CD4-positive, alpha-beta T cell treated with Interleukin-2 at 100 ng/mL for 4 hours (primary cell): ENCODE measurements around the gene LRRC51.
A peak's percentile ranks its signal among the peaks of the same experiment; 100 is the strongest.

Source experiments
- DNase-seq: peaks from one replicate; pipeline ENCODE4 v3.0.0-alpha.2; 2020; ENCODE audit warnings: low spot score

Gene LRRC51

GRCh38 chr11:72070491-72070890 is 10.2 kb upstream of the LRRC51 start:
- no peak for DNase-seq

GRCh38 chr11:72072348-72072747 is 8.3 kb upstream of the LRRC51 start:
- DNase-seq, result no peak

GRCh38 chr11:72075109-72075508 is 5.5 kb upstream of the LRRC51 start:
- no peak for DNase-seq

GRCh38 chr11:72075756-72076155 is 4.9 kb upstream of the LRRC51 start:
- no peak for DNase-seq

- no peak for DNase-seq
Measured at GRCh38 chr11:72078477-72078876, 2.2 kb upstream of the LRRC51 start.

- no peak for DNase-seq
Measured at GRCh38 chr11:72079819-72080325, 778 bp upstream of the LRRC51 start.

- DNase-seq, result no peak
Measured at GRCh38 chr11:72081184-72081644, 564 bp downstream of the LRRC51 start.

GRCh38 chr11:72081821-72082453 is 1.3 kb downstream of the LRRC51 start:
- no peak for DNase-seq

GRCh38 chr11:72083414-72083813 is 2.8 kb downstream of the LRRC51 start:
- no peak for DNase-seq

- no peak for DNase-seq
Measured at GRCh38 chr11:72084076-72084475, 3.4 kb downstream of the LRRC51 start.

GRCh38 chr11:72084965-72085364 is 4.3 kb downstream of the LRRC51 start:
- no peak for DNase-seq

- no peak for DNase-seq
Measured at GRCh38 chr11:72085621-72086351, 5.1 kb downstream of the LRRC51 start.

- no peak for DNase-seq
Measured at GRCh38 chr11:72088076-72088808, 7.6 kb downstream of the LRRC51 start.

GRCh38 chr11:72091292-72091691 is 10.6 kb downstream of the LRRC51 start:
- DNase-seq, result peak; percentile 70

- DNase-seq, result no peak
Measured at GRCh38 chr11:72098741-72099140, 18.1 kb downstream of the LRRC51 start.

GRCh38 chr11:72100009-72100408 is 19.4 kb downstream of the LRRC51 start:
- no peak for DNase-seq

GRCh38 chr11:72100462-72100861 is 19.8 kb downstream of the LRRC51 start:
- peak; percentile 3 for DNase-seq

GRCh38 chr11:72102162-72102561 is 21.5 kb downstream of the LRRC51 start:
- DNase-seq, result no peak

- no peak for DNase-seq
Measured at GRCh38 chr11:72102631-72102945, 21.9 kb downstream of the LRRC51 start.

GRCh38 chr11:72102946-72103753 is 22.5 kb downstream of the LRRC51 start, which contains the start of gene LAMTOR1:
Gene LAMTOR1, minus strand, starts transcription at chr11:72103297. Its CDS starts 73 bp downstream, at chr11:72103224.
- peak; percentile 98 for DNase-seq

- DNase-seq, result no peak
Measured at GRCh38 chr11:72103754-72104167, 23.1 kb downstream of the LRRC51 start.

- no peak for DNase-seq
Measured at GRCh38 chr11:72105888-72106287, 25.2 kb downstream of the LRRC51 start, which contains the start of gene TOMT. Gene TOMT, plus strand, starts transcription at chr11:72105924. Its CDS starts 28 bp downstream, at chr11:72105952.
